ENCODE results near the gene TPPP2.
A peak's percentile ranks its signal among the peaks of the same experiment; 100 is the strongest.

Gene TPPP2

DNA sequence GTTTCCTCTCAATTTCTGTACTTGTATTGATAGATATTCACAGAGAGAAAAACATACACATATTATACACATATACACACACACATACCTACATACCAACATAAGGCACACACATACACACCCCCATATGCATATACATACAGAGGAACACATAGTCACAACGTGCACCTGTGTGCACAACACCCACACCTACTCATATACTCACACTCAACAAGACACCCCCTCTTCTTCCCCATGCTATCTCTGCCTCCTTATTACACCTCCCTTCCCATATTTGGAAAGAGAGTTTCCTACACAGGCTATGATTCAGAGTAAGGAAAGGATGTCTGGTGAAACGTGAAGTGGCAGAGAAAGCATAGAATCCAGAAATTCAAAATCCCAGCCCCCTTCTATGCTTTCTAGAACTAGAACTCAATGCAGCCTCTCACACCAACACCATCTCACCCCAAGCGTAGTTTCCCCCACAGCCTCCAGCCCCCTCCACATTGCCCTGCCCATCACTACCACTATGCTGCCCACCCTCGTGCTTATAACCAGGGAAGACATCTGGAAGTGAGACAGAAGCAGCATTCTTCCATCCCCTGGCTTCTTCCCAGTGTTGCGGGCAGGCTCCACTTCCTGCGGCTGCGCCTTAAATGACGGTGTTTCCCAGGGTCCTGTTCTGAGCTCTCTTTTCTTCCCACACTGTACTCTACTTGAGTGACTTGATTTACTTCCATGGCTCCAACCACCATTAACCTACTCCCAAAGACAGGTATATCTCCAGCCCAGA, 30.0 kb downstream of the TPPP2 start:
- no peak for DNase-seq

DNA sequence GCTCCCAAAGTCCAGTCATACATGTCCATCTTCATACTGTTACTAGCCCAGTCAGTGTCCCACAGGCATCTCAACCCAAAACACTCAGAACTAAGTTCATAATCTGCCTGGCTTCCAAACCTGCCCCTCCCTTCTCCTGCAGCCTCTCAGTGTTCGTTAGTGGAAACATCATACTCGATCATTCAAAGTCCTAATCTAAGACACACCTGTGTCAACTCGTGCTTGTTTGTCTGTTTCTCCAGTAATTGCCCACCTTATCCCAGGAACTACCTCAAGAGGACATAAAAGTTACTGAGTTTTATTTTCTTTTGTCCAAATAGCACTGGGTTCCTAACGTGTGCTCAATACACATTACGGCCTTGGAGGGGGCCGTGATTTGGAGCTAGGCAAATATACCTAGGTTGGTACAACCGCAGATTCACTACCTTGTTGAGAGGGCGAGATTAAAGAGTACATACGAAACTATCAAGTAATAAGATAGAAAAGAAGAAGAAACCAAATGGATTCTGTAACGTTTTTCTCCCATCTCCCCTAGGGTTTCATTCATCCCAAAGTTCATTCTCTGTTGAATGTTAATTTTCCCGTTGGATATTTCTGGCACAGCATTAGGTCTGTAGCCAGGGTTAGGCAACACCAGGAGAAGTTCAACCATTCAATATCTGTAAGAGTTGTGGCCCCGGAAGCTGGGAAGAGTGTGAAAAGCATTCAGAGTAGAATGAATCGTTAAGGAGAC, 30.8 kb downstream of the TPPP2 start:
- DNase-seq, result no peak

DNA sequence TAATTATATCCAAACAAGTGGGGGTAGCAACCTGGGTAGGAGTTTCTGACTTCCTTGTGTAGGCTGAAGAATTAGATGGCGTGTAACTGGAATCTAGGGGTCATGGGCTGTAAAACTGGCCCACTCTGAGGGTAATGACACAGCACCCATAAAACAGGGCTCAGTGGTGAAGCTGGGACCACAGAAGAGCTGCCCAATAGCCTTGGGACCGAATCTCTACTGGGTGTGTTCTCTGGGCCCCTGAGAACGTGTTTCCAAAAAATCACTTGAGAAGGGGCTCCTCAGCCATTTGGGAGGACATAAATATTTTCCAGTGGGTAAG, 31.3 kb downstream of the TPPP2 start:
- no peak for DNase-seq

DNA sequence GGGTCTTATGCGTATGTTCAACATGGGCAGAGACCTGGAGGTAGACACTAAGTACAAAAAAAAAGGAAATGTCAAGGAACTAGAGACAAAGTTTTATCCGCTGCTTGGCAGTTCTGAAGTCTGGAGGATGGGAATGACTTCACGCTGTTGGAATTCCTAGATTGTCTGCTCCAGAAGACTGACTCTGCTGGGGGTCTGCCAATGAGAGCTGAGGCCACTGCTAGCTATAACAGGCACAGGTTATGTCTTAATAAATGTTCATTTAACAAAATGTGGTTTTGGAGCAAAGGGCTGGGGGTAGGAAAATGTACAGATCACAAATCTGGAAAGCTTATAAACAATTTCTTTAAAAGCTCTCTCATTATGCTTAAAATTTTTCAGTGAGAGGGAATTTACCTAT, 33.5 kb downstream of the TPPP2 start:
- no peak for DNase-seq

DNA sequence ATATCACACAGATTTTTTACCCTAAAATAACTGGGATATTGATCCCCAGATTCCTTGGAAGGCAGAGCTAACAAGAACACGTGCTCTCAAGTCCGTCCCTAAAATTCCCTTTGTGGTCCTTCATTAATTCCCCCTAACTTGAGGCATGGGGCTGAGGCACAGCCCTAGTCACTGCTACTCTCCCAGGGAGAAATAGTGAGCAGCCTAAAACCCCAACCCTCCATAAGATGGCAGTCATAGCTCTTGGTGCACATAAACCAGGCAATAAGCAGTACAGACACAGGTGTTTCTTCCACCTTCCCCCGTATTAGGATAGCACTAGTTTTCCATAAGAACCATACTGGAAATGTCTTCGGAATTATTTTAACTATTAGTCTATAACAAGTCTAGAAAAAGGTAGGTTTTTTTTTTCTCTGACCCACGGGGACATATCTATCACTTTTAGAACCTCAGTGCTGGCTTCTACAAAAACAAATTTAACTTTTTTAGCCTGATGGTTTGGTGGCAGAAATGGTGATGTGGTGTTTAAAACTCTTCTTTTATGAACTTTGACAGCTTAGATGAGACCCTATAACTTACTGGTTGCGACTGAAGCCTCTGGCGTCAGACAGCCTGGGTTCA, 37.0 kb downstream of the TPPP2 start:
- no peak for DNase-seq

DNA sequence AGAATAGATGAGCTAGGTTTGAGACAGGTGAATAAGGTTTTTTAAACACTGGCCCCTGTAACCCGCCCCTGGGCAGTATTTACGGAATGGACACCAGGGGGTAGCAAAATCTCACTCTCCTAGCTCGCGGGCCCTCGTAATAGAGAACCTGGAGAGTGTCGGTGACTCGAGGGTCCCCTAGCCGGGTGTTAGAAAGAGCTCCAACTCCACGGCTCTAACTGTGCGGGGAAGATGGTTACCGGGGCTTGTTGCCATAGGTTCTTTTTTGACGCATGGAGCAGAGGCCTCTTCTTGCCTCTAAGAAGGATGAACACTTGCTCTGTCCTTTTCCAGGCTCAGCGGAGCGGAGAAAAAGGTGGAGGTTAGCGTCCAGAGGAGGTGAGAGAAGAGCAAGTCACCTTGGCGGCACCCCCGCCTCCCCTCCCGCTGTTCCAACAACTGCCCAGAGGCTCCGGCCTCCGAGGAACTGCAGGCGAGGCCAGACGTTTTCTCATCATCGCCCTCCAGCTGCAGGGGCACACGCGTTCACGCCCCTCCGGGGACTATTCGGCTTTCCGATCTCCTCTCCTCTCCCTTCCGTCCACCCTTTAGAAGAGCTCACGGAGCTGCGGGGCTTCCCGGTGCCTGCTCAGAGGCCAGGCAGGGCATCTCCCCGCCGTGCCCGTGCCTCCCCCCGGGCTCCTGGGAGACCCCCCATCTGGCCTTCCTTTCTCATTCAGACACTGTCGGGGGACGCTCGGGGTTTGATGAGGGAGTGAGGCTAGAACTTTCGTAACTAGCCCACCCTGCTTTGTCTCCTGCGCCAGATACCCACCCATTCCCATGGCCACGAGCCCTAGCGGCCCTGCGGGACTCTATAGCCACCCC, 38.7 kb downstream of the TPPP2 start:
- peak; percentile 49 for DNase-seq

DNA sequence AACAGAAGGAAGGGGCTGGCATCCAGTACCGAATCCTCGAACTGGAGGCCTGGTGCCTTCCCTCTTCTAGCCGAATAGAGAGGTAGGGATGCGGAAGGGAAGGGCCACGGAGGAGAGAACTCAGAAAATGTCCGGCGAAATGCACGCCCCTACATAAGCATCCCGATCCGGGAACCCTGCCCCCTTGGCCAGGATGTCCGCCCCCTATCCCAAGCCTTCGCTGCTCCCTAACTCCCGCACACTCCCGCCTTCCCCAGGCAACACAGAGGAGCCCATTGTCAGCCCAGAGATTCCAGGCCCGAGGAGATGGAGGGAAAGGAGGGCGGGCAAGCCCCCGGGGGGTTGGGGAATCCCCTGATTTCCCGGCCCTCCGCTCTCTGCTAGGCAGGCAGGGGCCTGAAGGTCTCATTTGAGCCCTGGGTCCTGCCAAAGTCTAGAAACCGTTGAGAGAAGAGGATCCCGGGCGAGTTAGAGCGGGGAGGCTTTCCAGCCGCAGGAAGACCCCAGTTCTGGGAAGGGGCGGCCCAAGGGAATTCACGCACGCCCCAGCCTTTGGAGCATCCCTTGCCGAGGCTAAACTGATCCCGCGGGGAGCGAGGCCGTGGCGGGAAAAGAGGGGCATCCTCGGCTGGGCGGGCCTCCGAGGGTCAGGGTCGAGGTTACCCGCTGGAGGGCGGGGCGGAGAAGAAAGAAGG, 39.5 kb downstream of the TPPP2 start:
- no peak for DNase-seq

DNA sequence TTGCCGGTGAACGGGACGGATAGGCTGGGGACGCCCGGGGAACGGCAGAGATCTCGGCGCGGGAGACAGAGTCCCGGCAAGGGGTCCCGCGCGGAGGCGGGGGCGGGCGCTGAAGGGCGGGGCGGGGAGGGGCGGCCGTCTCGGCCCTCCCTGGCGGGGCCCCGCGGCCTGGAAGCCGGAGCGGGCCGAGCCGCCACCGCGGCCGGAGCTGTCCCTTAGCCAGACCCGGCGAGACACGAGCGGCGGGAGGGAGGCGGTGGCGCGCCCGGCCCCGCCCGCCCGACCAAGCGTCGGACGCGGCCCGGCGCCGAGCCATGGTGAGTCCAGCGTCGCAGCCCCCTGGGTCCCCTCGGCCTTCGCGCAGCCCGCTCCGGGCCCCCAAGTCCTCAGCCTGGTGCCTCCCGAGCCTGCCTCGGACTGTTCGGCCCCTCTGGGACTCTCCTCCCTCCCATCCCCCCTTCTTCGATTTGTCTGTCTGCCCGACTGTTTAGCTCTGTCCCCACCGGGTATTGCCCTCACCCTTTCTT, 40.1 kb downstream of the TPPP2 start, which contains the start of gene ARHGEF40:
Gene ARHGEF40 (plus strand): TSS at position 222 of the 527 bp plus-strand sequence. CDS start 93 bp downstream, at position 315.
- no peak for DNase-seq

DNA sequence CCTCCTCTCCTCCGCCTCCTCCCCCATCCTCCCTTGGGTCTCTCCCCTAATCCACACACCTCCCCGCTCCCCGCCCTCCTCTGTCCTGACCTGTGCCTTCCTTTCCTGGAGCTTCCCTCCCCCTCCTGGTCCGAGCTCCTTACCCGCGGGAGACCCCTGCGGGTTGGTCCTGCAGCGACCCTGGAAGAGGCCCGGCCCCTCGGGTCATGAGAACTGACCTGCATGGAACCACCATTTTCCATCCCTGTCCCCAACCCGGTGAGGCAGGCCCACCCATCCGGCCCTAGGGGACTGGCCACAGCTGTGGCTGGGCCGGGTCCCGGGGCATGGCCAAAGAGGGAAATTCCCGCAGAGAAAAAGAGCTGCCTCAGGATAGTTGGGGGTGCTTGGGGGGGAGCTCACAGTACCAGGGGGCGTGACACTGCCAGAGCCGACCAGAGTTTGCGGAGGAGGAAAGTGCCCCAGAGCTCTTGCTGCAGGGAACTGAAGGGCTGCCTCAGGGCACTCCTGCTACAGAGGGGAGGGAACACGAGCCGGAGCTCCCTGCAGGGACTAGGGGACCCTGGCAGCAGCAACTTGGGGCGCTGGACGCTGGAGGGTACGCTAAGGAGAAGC, 40.7 kb downstream of the TPPP2 start:
- DNase-seq, result no peak

DNA sequence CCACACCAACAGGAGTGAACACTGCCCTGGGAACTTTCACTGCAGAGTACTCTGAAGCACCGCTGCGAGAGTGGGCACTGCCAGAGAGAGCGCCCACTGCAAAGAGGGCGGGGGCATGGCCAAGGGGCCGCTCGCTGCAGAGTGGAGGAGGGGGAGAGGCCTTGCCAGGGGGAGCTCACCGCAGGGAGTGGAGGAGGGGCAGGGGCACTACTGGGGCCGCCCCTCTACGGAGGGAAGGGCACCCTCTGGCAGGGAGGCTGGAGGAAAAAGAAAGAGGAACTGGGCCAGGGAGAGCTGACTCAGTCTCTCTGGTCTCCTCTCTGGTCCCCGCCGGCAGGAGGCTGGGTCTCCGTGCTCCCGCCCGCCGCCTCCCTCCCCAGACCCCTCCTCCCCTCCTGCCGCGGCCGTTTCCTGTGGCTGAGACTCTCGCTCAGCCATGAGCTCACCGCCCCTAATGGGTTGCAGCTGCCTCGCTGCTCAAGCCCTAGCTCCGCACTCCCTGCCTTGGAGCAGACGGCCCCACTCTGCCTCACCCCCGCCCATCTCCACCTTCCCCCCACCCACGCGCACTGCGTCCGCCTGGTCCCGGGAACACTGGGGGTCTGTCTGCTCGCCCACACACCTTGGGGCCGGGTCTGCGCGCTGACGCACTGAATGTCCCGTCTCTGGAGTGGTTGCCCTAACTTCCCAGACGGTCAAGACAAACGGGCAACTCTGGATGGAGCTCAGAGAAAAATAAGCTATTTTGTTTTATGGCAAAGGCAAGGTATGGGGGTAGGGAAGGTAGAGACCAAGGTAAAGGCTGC, 41.4 kb downstream of the TPPP2 start:
- DNase-seq, result peak; percentile 39

DNA sequence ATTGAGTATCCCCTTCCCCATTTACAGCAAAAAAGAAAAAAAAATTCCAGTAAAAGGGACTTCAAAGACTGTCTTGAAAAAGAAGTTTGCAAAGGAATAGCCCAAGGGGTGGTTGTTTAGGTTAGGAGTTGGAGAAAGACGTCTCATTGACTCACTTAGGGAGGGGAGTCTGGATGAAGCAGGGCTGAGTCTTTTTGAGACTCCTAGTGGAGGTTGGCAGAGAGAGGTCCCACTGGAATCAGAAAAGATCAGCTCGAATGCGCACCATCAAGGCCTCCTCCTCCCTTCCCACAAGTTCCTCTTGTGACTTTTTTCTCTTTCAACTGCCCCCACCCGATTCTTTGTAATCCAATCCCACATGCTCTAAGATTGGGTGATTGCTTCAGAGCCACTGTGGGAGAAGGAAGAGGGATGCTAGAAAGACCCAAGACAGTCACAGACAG, 42.0 kb downstream of the TPPP2 start:
- DNase-seq, result no peak

DNA sequence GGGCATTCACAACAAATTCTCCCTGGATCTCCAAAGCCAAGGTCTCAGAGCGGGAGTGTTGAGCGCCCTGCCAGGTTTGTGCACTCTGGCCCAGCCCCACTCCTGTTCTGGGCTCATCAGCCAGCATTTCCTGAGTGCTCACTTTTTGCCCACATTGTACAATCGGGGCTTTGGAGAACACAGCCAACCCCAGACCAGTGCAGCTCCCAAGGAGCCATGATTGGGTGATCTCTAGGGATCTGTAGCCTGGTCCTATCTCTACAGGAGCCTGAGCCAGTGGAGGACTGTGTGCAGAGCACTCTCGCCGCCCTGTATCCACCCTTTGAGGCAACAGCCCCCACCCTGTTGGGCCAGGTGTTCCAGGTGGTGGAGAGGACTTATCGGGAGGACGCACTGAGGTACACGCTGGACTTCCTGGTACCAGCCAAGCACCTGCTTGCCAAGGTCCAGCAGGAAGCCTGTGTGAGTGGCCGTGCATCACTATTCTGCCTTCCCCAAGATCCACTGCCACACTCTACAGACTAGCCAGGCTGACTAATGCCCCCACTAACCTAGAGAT, 42.8 kb downstream of the TPPP2 start:
- no peak for DNase-seq

DNA sequence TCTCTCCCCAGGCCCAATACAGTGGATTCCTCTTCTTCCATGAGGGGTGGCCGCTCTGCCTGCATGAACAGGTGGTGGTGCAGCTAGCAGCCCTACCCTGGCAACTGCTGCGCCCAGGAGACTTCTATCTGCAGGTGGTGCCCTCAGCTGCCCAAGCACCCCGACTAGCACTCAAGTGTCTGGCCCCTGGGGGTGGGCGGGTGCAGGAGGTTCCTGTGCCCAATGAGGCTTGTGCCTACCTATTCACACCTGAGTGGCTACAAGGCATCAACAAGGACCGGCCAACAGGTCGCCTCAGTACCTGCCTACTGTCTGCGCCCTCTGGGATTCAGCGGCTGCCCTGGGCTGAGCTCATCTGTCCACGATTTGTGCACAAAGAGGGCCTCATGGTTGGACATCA, 43.9 kb downstream of the TPPP2 start:
- DNase-seq, result no peak

DNA sequence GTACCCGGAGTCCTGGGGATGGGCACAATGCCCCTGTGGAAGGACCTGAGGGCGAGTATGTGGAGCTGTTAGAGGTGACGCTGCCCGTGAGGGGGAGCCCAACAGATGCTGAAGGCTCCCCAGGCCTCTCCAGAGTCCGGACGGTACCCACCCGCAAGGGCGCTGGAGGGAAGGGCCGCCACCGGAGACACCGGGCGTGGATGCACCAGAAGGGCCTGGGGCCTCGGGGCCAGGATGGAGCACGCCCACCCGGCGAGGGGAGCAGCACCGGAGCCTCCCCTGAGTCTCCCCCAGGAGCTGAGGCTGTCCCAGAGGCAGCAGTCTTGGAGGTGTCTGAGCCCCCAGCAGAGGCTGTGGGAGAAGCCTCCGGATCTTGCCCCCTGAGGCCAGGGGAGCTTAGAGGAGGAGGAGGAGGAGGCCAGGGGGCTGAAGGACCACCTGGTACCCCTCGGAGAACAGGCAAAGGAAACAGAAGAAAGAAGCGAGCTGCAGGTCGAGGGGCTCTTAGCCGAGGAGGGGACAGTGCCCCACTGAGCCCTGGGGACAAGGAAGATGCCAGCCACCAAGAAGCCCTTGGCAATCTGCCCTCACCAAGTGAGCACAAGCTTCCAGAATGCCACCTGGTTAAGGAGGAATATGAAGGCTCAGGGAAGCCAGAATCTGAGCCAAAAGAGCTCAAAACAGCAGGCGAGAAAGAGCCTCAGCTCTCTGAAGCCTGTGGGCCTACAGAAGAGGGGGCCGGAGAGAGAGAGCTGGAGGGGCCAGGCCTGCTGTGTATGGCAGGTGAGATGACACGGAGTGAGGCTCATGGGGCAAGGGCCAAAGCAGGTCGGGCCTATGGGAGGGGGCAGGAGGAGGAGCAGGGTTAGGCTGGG, 44.6 kb downstream of the TPPP2 start:
- DNase-seq, result no peak

DNA sequence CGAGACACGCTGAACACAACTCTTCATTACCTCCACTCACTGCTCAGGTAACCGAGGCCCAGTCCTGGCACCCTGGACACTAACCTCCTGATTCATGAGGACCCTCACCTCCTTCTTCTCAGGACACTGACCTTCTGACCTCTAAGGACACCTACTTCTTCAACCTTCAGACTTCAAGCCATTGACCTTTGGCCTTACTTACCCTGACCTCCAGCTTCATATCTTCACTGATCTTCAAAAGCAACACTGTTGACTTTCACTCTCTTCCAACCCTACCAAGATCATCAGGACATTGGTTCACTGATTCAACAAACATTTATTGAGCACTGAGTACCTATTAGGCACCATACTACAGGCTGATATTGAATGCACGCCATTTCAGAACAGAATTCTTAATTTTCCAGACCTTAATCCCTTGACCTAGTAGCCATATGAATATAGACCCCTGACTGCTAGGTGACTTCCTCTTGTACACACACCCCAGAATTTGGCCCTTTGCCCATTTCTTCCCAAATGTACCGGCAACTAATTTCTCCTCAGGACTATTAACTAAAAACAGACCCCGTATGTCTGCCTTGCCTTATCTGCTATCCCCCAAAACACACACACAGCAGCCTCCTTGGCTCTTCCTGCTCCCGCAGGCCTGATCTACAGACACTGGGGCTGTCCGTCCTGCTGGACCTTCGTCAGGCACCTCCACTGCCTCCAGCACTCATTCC, 45.9 kb downstream of the TPPP2 start:
- no peak for DNase-seq

DNA sequence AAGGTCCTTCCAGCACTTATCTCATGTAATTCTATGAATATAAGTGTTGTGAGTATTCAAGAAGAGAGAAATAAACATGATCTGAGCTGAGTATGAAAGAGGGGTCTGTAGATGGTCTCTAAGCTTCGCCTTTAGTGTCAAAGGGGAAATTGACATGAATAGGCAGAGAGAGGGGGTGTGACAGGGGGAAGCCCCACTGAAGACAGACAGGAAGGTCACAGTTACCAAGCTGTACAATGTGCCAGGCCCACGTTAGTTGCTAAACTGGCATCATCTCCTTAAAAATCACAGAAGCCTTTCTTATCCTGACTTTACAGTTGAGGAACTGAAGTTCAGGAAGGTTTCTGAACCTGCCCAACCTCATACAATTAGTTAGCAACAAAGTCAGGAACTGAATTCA, 47.7 kb downstream of the TPPP2 start:
- DNase-seq, result no peak

DNA sequence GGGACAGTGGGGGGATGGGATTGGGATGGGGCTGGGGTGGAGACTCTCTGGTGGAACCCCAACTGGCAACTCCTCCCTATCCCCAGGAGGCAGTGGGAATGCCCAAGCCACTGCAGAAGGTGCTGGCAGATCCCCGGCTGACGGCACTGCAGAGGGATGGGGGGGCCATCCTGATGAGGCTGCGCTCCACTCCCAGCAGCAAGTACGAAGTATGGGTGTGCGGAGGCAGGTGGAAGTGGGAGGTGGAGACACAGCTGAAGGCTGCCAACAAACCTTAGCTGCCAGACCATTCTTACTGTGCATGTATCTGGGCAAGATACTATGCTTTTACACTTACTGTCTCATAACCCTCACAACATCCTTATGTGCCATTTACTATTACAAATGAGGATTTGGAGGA, 48.3 kb downstream of the TPPP2 start:
- no peak for DNase-seq

DNA sequence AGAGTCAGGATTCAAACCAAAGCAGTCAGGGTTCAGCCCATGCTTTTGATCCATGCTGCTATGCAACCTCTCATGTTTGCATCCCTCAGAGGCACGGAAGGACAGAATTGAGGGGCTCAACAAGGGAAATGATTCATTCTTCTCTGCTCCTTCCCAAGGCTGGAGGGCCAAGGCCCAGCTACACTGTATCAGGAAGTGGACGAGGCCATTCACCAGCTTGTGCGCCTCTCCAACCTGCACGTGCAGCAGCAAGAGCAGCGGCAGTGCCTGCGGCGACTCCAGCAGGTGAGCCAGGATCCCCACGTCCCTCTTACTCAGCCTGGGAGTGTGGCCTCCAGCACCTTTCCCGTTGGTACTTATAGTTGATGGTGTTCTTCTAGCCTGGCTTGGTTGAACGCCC, 48.7 kb downstream of the TPPP2 start:
- no peak for DNase-seq

Measured in stimulated activated CD4-positive, alpha-beta T cell treated with anti-CD3 and anti-CD28 coated beads, Interleukin-1b, Interleukin-23, amount 100 ng/mL, for 48 hours (primary cell).